Stimulated activated CD4-positive, alpha-beta T cell treated with anti-CD3 and anti-CD28 coated beads, TNF-alpha, amount 100 ng/mL, for 1 hour (primary cell): ENCODE results near the gene KLLN.
"Not testable (repeated sequence)": the region's sequence is repeated elsewhere in the genome, so short reads cannot be mapped to it uniquely, and the experiment has no call there.

Experiments
- DNase-seq, 3 donors: peaks; one replicate each; pipeline ENCODE4 v3.0.0-alpha.2; 2020; ENCODE audit warnings: low read depth in 3 of 3, low spot score in 1 of 3

Gene KLLN

GRCh38 chr10:87866412-87866974 lies 3.2 kb upstream of the KLLN start:
- no peak for DNase-seq

- DNase-seq = no peak
Measured at GRCh38 chr10:87865241-87865881, 2.0 kb upstream of the KLLN start.

- no peak for DNase-seq
Measured at GRCh38 chr10:87864496-87865059, 1.2 kb upstream of the KLLN start.

- peak in 1 of 3 donors; percentile 7 for DNase-seq
Measured at GRCh38 chr10:87863951-87864495, 690 bp upstream of the KLLN start.

- DNase-seq = peak in 2 of 3 donors; percentile 7 to 28
Measured at GRCh38 chr10:87862679-87863052, 667 bp downstream of the KLLN start.

GRCh38 chr10:87861953-87862678 lies 1.2 kb downstream of the KLLN start:
- peak; percentile 86 to 89 (median 89) for DNase-seq

- no peak for DNase-seq
Measured at GRCh38 chr10:87861566-87861952, 1.8 kb downstream of the KLLN start.

- DNase-seq = no peak
Measured at GRCh38 chr10:87860816-87861403, 2.4 kb downstream of the KLLN start.

- DNase-seq = no peak
Measured at GRCh38 chr10:87860156-87860795, 3.1 kb downstream of the KLLN start.

GRCh38 chr10:87855665-87856064 lies 7.7 kb downstream of the KLLN start:
- DNase-seq = not testable (repeated sequence)

GRCh38 chr10:87855247-87855646 lies 8.1 kb downstream of the KLLN start:
- DNase-seq = not testable (repeated sequence)

GRCh38 chr10:87852089-87852488 lies 11.2 kb downstream of the KLLN start:
- no peak for DNase-seq

GRCh38 chr10:87850742-87851205 lies 12.6 kb downstream of the KLLN start:
- DNase-seq = peak in 1 of 3 donors; percentile 17

GRCh38 chr10:87849001-87849400 lies 14.3 kb downstream of the KLLN start:
- DNase-seq = no peak

- DNase-seq = no peak
Measured at GRCh38 chr10:87847550-87847949, 15.8 kb downstream of the KLLN start.

GRCh38 chr10:87846711-87847110 lies 16.6 kb downstream of the KLLN start:
- not testable (repeated sequence) for DNase-seq

GRCh38 chr10:87846023-87846422 lies 17.3 kb downstream of the KLLN start:
- no peak for DNase-seq

GRCh38 chr10:87845624-87845998 lies 17.7 kb downstream of the KLLN start:
- no peak for DNase-seq

GRCh38 chr10:87844837-87845623 lies 18.3 kb downstream of the KLLN start:
- DNase-seq = no peak

- DNase-seq = no peak
Measured at GRCh38 chr10:87843714-87844113, 19.6 kb downstream of the KLLN start.
